GM10847 (cell line): ENCODE data around the gene ERF.

Experiments
- POLR2A ChIP-seq: IDR thresholded peaks from 2 replicates; pipeline ENCODE4 v1.6.1; 2011; ENCODE audit not compliant: insufficient read length; ENCODE audit errors: extremely low read depth

ERF gene

DNA sequence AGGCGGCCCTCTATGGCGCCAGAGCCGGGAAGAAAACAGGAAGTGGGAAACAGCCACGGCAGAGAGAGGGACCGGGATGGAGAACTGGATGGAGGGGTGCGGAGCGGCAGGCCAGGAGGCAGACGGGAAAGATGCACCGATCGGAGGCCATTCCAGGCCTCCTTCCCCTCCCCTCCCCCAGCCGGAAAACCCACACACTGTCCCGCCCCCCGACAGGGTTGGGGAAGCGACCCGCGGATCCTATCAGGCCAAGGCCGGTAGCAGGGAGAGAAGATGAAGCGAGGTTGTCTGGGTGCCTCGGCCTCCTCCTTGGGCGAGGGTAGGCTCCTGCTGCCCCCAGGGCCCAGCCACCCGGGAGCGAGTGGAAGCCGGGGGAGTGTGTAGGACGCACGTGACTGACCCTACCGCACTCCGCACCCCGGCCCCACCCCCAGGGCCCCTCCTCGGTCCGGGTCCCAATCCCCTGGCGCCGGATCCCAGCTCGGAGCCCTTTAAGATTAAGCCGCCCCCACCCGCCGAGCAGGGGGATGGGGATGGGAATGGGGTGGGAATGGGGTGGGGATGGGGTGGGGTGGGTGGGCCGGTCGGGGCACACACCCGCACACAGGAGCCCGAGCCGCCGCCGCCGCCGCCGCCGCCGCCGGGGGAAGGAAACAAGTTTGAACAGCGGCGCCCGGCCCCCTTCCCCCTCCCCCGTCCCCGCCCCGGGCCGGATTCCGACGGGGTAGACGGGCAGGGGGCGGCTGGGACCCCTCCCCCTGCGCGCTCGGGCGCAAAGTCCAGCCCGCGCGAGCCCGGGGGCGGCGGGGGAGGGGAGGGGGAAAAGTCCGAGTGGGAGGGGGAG is 1.5 kb downstream of the ERF start:
- peak; percentile 20 for TF ChIP-seq POLR2A

DNA sequence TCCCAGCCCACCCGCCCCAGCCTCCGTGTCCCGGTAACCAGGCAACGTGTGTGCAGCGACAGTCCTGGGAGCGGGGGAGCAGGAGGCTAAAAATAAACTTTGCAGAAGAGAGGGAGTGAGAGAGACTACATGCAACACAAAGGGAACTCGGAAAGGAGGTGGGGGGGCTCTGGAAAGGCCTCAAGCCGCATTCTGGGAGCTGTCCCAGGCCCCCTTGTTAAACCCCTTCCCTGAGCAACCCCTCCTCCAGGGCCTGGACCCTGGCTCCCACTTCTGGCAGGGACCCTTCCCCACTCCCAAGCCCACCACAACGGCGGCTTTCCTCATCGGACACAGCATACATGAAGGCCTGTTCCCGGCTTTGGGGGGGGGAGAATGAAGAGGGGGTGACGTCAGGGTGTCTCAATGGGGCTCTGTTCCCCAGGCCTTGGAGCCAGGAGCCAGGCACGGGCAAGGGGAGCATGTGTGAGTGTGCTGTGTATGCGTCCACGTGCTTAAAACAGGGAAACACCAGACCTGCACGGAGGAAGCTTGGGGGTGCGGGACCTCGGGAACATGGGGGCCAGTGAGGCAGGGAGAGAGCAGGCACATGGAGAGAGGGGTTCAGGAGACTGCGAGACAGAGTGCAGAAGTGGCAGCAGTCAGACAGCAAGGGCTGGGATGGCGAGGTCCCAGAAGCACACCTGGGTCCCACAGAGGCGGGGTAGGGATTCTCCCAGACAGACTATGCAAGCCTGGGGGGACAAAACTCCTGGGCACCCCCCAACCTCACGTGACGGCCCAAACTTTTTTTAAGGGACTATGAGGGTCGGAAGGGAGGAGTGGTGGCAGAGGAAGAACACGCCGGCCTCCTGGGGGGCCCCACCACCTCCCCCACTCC is 2.3 kb downstream of the ERF start:
- TF ChIP-seq POLR2A = no peak

DNA sequence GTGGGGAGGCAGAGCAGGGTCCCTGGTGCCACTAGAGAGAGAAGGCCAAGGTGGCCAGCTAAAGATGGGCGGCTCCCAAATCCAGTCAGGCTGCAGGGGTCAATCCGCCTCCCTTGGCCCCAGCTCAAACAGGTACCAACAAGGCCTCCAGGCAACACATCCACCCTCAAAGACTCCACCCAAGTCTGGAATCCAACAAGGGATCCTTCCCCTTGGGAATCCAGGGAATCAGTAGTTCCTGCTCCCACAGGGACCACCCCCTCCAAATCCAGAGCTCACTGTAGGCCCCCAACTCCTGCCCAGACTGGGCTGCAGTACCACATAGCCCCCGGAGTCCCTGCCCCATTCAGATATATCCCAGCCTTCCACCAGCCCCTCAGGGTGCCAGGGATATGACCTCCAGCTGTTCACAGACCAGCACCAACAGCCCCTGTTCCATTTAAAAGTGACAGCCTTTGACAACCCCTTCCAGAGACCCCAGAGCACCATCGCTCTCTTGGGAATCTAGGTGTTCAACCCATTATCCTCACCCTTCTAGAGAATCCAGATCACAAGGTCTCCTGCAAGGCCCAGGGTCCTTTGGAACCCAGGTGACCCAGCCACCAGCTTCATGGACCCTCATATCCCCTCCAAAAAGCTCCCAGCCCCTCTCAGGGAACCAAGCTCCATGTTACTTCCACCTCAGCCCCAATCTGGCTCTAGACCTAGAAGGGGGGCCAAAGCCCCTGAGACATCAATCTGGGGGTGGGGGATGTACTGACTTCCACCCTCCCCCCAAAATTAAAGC is 3.2 kb downstream of the ERF start:
- TF ChIP-seq POLR2A = no peak

DNA sequence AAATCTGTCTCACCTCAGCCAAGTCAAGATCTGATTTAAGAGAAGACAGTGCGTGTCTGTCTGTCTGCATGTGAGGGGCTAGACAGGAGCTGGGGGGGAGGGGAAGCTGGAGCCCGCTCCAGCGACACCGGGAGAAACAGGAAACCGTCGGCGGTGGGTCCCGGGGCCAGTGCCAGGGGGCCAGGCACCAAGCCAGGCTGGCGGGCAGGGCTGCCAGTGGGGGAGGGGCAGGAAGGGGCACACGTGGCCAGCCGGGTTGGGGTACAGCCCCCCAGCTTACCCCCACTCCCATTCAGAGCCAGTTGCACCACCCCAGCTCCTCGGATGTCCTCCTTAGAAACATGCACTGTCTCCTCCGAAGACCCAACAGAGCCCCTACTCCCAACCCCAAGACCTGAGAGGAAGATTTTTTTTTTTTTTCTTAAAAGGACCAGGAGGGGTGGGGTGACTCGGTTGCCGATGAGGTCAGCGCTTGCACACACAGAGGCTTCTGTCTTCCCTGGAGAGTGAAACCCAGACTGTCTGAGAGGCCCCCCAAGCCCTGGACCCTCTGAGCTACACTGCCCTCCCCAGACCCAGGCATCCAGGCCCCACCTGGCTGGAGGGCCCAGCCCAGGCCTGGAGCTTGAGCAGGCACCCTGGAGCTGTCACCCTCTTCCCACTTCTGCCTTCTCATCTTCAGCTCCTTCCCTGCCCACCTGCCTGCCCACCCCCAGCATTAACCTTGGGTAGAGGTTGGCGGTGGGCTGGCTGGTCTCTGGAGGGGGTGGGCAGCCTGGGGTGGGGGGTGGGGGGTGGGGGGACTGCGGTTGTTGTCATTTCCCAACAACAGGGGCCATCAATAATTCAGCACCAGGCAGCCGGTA is 4.0 kb downstream of the ERF start:
- no peak for TF ChIP-seq POLR2A

DNA sequence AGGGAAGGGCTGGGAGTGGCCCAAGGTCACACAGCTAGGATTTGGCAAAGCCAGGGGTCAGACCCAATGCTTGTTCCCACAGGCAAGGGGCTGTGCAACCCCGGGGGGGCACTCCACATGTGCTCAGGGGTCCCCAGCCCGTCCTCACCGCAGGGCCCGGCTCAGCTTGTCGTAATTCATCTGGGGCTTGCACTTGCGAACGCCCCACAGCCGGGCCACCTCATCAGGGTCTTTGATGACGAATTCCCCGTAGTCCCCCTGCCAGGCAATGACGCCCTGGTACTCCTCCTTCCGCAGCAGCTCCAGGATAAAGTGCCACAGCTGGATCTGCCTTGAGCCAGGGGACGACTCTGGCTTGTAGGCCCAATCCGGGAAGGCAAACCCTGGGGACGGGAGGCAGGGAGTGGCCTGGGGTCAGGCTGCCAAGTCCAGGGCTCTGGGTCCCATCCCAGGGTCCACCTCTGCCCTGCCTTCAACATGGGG is 4.7 kb downstream of the ERF start:
- TF ChIP-seq POLR2A = no peak

DNA sequence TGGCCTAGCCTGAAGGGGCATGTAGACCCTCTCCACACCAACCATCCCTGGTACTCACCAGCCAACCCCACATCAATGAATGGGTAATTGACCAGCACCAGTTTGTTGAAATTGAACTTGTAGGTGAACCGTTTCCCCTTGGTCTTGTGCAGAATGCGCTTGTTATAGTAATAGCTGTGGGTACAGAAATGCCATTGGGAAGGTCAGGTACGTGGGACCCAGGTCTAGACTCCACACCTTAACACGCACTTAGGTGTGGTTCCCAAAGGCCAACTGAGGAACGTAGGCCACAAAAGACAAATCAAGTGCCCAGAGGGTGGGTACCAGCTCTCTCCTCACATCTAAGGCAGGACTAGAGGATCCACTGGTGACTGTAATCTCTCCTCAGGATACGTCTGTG is 5.2 kb downstream of the ERF start:
- no peak for TF ChIP-seq POLR2A

DNA sequence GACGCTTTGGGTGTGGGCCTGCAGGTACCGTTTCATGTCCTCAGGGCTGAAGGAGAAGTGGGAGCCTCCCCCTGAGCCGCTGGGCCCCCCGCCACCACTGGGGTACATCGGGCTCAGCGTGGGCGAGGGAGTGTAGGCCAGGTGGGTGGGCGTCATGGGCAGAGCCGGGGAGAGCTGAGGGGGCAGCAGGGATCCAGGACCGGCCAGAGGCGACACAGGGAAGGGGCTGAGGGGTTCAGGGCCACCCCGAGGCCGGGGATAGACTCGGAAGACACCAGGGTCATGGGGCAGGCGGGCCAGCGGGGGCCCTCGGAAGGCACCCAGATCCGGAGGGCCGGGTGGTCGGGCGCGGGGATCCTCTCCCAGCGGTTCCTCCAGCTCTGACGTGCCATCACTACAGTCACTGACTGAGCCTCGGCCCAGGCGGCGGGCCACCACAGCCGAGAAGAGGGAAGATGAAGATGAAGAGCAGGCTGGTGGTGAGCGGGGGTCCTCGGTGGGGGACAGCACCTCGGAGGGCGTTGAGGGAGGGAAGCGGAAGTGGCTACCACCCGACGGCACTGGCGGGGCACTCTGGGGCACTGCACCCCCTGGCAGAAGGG is 5.7 kb downstream of the ERF start:
- TF ChIP-seq POLR2A = no peak

DNA sequence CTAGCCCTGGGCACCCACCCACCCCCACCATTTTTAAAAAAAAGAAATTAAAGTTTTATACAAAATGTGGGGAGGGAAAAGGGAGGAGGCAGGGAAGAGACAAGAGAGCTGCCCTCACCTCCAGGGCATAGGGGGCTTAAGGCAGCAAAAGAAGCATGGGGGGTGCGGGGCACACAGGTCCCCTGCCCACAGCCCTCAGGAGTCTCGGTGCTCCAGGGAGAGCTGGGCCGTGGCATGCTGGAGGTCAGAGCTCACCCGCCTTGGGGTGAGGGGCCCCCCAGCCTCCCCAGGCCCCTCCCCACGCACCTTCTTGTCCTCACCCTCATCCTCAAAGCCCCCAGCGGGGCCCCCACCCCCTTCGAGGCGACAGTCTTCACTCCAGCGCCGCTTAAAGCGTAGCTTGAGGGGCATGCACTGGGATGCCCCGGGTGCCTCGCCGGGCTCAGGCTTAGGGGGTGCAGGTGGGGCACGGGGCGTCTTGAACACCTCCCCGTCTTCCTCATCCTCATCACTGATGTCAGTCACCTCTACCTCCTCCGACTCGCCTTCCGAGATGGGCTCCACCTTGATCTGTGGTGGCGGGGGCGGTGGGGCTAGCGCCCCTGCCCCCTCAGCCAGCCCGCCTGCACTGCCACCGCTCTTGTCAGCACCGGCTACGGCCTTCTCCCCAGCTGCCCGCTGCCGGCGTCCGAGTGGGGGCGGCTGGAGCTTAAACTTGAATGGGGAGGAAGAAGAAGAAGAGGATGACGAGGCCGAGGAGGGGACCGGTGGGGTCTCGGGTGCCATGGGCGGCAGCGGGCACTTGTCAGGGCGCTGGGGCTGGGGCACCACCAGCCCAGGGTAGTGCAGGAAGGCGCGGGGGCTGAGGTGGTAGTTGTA is 6.4 kb downstream of the ERF start:
- no peak for TF ChIP-seq POLR2A

DNA sequence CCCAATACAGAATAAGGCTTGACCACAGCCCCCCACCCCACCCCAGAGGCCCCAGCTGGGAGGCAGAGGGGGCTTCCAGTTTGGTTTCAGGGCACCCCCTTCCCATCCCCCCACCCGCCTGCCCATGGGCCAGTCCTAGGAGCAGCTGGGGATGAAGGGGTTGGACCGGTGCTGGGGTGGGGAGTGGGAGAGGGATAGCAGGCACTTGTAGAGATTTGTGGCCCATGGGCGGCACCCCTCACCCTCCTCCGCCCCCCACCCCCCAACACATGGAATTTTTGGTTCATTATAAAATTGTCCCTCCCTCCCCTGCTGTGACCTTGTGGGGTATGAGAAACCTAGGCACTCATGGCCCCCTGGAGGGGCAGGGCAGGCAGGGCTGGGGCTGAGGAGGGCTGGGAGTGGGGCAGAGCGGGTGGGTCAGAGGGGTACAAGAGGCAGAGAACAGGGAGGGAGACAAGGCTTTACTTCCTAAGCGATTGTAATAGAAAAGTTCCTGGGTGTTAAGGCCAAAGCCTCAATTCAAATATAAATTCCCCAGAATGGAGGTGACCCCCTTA is 7.2 kb downstream of the ERF start:
- no peak for TF ChIP-seq POLR2A

DNA sequence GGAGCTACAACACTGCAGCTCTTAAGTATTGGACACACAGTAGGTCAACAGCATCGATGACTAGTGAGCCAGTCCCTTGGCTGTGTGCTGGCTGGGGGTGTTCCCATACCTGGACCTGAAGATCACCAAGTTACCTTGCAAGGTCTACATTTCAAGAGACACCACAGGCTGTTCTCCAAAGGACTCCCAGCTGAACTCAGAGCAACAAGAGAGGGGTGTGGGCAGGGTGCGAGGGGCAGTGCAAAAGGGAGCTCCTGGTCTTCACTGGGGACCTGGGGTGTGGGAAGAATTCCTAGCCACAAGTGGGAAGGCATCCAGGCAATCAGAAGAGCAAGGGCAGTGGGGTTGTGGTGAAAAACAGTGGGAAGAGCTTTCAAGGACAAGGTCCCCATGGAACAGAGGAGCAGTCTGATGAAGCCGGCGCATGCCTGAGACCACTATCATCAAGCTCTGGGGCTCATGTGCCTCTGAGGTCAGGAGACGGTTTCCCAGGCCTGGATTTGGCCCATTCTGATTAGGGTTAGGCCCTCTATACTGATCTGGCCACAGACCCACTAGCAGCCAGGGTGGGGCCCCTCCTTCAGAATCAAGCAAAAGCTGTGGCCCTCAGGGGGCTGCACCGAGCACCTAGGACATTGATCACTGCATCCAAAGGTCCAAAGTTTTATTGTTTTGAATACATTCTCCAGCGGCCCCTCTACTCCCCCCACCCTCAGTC is 7.8 kb downstream of the ERF start:
- TF ChIP-seq POLR2A = no peak

DNA sequence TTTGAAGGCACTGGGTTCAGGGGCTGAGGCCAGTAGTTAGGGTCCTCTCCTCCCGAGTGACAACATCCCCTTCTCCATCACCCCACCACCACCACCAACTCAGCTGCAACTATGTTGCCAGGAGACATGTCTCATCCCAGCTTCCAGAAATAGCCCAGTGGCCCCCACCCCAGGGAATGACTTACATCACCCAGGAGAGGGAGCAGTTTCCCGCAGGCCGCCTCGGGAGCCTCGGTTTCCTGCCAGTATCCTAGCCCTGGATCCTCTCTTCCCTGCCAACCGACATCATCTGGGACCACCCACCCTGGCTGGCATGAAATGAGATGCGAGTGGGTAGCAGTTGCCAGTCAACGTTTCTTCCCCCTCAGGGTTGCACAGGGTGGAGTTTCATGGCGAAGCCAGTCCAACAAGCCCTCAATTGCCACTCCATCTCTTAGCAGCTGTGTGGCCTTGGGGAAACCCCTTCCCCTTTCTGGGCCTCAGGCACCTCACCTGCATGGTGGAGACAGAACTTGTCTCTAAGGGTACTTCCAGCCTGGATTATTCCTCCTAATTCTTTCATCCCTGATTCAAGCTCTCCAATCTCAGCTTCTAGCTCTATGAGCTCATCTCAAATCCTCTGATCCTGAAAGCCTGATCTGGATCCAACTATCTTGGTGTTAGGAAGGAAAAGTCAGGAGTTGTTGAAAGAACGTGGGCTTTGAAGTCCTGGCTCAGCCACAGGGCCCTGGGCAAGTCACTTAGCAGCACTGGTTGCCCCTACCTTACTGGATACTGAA is 8.6 kb downstream of the ERF start:
- no peak for TF ChIP-seq POLR2A

DNA sequence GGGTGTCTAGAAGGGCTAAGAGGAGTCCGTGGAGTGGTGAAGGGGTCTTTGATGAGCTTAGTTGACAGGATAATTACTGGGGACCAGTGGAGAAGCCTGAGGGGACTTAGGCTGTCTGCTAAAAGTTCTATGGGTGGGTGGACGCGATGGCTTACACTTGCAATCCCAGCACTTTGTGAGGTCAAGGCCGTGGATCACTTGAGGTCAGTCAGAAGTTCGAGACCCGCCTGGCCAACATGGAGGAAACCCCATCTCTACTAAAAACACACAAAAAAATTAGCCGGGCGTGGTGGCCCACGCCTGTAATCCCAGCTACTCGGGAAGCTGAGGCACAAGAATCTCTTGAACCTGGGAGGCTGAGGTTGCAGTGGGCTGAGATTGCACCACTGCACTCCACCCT is 9.7 kb downstream of the ERF start:
- no peak for TF ChIP-seq POLR2A
